ENCODE data around the gene DAPK1.

DNA sequence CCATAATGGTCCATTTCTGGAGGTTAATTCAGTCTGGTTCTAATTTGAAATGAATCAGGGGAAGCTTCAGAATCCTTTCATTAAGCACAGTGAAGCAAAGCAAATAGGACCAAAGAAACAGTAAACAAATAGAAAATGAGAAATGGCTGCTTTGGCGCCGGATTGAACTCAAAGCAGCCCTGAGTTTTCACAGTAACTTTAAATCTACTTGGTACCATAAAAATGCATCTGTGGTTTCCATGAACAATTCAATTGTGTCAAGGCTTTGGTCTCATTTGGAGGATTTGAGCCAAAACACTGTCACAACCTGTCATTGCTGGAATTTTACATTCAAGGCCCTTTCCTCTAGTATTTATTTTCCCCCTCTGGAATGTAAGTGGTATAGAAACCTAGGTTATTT is 25.9 kb upstream of the DAPK1 start:
- TF ChIP-seq POLR2A (IDR thresholded peaks at IDR 0.05) (no peak), CTCF (IDR thresholded peaks at IDR 0.05) (no peak)
